GM18508 (cell line): ENCODE data around the gene KRTAP10-1.
"Not testable (repeated sequence)": the region's sequence is repeated elsewhere in the genome, so short reads cannot be mapped to it uniquely, and the experiment has no call there.

Experiments
- ATAC-seq: cut with Tn5 transposase; IDR thresholded peaks from one replicate; pipeline ENCODE4 v1.9.1; 2021; ENCODE audit warnings: moderate number of reproducible peaks; ENCODE audit not compliant: insufficient read depth, unreplicated experiment

KRTAP10-1 gene

DNA sequence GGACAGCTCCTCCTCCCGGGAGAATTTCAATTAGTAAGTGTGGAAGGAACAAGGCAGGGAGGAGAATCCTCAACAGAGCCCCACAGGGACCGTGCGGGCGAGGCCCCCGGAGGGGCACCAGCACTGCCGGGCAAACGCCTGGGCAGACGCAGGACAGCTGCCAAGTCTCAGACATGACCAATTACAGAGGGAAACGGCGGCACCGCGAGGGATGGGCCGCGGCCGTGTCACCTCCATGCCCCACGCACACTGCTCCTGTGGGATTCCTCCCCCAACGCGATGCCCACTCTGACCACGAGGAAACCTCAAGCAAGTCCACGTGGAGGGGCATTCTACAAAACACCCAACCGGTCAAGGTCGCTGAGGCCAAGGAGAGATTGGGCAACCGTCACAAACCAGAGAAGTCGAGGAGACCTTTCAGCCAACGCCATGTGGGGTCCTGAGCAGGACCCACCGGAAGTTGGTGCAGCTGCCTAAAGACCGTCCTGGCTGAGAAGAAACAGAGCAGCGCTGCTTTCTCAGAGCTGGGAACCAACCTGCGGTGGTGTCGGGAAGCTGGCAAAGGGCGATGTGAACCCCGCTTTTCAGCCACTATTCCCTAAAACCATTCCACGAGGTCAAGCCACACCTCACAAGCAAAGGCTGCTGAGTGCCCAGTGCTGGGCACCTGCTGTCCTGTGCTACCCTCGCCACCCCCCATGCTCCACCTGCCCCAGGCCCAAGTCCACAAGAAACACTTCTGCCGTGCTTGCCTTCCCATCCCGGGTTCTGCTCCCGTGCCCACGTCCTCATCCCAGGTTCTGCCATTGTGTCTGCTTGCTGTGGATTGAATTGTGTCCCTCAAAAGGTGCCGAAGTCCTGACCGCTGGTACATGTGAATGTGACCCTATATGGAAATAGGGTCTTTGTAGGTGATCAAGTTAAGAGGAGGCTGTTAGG lies 32.1 kb upstream of the KRTAP10-1 start:
- no peak for ATAC-seq

DNA sequence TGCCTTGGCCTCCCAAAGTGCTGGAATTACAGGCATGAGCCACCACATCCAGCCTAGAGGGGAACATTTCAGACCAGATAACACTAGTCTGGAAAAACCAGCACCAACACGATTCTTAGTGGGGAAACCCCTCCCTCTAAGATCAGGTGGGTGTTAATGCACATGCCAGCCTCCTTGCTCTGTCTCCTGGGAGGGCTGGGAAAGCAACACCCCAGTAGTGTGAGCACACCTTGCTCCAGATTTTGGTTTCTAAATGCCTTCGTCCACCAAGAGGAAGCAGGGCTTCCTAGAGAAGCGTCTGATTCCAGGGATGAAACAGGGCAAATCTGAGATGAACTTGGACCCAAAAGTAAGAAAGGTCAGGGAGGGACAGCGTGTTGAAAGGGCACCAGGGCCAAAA lies 31.3 kb upstream of the KRTAP10-1 start:
- no peak for ATAC-seq

DNA sequence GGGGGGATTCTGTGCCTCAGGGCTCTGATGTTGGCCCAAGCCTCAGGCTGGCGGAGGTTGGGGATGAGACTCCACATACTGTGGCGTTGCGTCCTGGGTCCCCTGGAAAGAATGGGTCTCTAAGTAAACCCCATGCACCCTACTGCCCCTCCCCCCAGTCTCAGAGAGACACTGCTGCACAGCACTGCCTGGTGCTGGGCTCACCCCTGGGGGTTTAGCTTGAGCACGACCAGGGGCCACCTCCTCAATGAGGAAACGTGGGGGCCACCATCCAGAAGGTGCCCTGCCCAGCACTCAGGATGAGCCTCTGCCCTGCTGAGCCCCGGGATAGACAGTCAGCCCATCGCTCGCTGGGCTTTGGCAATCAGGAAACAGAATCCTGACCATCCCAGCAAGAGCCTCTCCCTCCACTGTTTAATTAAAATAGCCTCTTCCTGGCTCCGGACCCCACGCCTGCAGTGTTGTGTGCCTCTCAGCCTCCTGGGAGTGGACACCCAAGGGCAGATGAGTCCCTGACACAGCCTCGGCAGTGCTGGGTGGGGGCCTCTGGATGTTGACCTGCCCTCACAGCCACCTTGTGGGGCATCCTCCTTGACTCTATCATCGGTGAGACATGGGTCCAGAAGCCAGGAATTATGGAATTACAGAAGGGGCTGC lies 30.0 kb upstream of the KRTAP10-1 start:
- no peak for ATAC-seq

DNA sequence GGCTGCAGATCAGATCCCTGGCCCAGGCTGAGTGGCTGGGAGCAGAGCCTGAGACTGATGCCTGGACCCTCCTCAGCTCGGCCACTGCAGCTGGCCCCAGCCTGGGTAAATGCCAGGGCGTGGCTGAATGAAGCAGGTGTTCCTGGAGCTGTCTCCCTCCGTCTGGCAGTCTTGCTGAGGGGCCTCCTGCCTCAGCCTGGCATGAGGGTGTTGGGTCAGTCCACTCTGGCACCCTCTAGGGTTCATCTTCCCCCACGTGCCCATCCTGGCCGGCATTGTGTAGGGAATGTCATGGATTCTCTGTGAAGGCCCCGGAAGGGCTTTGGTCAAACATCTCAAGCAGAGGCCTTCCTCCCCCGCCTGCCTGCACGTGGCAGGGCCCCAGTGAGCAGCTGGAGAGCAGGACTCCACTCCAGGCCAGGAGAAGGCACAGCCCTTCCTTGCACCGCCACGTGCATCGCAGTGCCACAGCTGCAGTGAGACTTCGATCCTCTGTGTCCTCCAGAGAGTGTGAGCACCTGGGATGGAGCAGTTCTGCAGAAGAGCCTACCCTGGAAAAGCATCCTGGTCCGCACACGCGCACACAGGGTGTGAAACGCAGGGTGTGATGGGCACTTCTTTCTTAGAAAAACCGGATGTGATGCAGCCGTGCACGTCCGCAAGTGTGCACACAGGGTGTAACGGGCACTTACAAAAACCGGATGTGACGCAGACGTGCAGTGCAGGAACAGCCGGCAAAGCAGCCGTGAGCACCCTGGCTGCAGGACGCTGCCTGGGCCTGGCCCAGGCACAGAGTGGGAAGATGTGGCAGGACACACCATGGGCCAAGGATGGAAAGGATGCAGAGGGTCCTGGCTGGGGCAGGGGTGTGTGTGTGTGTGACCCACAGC lies 28.9 kb upstream of the KRTAP10-1 start:
- no peak for ATAC-seq

DNA sequence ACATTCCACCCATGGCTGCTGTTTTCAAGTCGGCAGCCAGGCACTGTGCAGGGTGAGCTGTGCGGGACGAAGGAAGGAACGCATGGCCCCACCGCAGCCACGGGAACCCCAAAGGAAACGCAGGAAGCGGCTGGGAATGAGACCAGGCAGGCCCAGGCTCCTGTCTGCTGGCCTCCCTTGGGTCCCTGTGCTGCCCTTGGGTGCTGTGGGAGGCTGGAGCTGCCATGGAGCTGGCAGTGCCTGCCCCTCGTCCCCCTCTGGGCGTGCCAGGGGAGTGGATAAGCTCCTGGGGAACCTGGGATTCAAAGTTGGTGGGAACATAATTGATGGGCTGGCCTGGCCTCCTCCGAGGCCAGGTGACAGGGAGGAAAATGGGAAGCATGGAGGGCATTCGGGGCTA lies 28.3 kb upstream of the KRTAP10-1 start:
- no peak for ATAC-seq

DNA sequence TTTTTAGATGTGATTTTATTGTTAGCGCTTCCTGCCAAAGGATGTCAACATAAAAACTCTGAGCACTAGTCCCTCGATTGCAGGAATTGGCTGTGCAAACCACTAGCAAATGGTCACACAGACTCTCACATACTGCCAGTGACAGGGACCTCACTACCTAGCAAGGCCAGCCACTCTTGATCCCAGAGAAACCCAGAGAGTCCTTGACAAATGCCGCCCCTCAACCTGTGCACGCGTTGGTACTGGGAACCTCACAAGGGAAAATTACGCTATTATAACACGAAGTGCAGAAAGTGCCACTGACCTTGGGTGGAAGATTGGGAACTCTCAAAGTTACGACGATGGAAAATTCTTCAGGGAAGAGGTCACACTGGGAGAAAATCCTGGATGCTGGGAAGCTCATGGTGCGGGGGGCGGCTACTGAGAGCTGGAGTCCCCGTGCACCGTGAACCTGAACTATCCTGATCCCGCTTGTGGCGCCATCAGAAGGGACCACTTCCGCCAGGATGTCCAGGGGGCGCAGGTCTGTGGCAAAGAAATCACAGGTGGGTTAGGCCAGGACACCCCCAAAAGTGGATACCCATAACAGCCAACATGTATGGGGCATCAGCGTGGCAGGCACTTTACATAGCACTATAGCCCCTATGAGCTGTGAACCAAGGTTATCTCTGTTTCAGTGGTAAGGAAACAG lies 27.6 kb upstream of the KRTAP10-1 start:
- ATAC-seq, result no peak

DNA sequence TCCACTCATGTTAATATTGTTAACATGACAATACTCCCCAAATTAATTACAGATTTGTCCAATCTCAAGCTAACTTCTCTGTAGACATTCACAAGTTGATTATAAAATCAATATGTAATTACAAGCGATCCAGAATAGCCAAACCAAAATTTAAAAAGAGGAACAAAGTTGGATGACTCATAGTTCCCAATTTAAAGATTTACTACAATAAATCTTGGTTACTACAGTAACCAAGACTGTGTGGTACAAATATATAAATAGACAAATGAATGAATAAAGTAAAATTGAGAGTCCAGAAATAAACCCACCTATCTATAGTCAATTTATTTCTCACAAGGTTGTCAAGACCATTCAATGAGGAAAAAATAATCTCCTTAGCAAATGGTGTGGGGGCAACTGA lies 26.4 kb upstream of the KRTAP10-1 start:
- ATAC-seq, result no peak

DNA sequence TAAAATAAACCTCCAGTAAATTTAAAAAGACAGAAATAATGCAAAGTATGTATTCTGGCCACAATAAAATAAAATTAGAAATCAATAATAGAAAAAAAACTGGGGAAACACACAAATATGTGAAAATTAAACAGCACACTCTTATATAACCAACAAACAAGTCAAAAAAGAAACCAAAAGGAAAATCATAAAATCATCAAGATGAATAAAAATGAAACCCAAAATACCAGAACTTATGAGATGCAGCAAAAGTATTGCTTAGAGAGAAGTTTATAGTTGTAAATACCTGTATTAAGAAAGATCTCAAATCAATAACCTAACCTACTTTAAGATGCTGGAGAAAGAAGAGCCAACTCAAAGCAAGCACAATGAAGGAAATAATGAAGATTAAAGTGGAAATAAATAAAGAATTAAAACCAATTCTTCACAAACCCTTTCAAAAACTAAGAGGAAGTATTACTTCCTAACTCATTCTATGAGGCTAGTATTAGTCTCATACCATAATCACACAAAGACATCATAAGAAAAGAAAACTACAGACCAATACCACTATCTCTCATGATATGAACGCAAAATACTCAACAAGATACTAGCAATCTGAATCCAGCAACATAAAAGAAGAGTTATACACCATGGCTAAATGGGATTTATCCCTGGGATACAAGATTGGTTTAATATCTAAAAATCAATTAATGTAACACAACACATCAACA lies 25.0 kb upstream of the KRTAP10-1 start:
- no peak for ATAC-seq

DNA sequence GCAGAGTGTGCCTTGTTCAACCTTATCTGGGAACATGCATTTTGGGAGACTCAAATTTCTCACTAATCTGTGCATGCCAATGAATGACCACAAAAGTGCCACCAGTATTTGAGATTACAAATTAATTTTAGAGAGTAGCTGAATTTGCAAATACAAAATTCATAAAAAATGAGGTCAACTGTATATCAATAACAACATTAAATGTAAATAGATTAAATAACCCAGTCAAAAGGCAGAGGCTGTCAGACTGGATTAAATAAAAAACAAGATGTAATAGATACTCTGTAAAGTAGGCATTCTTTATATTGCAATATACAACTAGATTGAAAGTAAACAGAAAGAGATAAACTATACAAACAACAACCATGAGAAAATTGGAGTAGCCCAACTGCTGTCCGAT lies 24.1 kb upstream of the KRTAP10-1 start:
- no peak for ATAC-seq

DNA sequence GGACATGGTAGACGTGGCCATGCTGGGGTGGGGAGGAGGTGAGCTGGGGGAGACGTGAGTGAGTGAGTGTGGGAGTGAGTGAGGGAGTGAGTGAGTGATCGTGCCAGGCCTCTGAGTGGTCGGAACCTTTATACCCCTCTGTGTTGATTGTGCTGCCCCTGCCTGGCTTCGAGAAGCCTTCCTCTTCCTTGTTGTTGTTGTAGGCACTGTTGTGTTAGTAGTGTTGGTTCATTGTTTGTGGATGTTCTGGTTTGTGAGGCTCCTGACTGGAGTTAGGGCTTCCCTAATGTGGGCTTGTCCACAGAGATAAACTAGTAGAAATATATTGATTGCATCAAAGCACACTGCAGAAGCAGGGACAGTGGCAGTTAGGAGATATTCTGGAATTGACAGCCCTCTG lies 18.7 kb upstream of the KRTAP10-1 start, which contains the start of gene KRTAP10-3:
Gene KRTAP10-3 (minus strand): TSS at position 101 of the 400 bp plus-strand sequence. CDS start 80 bp downstream, at position 21.
- no peak for ATAC-seq

DNA sequence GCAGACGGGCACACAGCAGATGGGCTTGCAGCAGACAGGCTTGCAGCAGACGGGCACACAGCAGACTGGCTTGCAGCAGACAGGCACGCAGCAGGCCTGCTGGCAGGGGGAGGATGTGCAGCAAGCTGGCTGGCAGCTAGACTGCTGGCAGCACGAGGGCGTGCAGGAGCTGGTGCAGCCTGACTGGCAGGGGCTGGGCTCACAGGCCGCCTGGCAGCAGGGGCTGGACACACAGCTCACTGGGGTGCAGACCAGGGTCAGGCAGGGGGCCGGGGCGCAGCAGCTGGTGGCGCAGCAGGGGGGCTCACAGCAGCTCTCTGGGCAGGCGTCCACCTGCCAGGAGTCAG lies 18.3 kb upstream of the KRTAP10-1 start:
- ATAC-seq, result not testable (repeated sequence)

DNA sequence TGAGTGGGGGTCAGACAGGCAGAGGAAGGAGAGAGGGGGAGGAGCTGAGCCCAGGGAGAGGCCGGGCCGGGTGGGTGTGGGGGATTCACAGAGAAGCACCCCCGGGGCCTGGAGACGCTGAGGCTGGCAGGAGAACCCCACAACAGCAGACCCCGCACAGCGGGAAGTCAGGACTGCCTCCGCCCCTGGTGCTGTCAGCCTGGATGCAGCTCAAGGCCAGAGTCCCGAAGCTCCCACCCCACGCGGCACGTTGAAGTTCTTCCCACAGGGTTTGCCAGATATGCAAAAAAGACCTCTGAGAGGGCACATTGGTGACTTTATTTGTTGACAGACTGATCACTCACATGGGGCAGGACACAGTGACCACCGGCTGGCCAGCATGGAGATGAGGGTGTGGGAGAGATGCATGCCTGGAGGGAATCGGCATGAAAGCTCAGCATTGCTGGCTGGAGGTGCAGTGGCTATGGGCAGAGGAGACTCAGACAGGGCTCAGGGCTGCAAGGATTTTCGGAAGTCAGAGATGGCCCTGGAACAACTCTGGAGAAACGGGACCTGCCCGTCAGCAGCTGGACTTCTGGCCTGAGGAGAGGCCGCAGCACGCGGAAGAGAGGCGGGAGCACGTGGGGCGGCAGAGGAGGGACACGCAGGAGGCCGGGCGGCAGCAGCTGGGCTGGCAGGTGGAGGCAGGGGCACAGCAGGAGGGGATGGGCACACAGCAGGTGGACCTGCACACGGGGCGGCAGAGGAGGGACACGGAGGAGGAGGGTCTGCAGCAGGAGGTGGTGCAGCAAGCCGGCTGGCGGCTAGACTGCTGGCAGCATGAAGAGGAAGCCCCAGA lies 17.7 kb upstream of the KRTAP10-1 start:
- no peak for ATAC-seq

DNA sequence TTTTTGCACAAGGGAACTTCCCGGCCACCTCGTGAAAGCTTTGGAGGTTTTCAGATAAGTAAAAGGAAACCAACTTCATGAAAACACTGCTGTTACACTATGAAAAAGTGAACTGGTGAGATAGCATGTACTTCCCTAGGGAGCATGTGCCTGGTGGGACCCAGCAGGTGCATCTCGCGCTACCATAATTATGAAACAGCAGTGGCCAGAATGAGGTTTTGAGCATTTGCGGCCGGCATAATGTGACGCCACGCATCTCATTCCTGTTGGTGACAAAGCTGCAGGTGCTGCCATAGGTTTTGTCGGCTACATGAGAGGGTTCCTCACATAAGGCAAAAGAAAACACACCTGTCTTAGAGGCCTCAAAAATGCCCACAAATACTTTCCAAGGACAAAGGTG lies 16.9 kb upstream of the KRTAP10-1 start:
- no peak for ATAC-seq

DNA sequence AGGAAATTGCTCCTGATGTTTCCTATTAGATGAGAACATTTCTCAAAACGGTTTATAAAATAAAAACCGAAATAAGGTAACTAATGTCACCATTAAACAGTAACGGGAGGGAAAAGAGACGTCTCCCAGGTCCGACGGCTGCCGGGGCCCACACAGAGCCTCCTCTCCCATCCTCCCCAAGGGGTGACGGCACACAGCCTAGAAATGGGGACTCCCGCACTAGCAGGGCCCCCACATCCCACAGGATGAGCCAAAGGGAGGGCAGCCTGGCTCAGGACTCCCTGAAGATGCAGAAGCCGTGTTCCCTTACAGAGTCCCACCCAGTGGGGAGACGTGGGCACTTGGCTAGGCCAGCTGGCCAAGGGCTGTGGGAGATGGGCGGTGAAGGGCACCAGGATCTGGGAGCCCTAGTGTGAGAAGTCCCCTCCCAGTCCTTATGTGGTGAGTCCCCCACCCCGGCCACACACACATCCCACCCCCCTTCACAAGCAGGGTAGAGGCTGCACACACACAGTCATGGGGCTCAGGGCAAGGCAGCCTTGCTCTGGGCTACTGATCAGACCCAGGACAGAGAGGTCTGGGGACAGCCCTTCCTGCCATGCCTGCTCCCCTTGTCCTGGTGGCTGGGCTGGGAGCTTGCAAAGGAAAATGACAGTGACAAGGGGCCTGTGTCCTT lies 15.3 kb upstream of the KRTAP10-1 start:
- no peak for ATAC-seq

DNA sequence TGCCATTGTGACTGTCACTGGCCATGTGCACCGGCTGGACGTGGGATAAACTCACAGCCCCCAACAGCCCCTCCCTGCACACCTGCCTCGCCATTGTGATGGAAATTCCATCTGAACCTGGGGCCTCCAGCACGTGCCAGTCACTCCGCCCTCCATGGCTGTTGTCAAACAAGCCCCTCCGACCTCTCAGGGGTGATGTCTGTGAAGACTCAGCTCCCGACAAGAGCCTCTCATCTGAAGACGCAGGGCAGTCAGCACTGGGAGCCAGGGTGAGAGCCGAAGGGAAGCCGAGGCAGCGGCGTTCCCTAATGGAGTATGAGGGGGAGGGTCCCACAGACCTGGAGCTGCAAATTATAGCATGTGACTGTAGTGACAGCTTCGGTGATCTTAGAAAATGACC lies 12.7 kb upstream of the KRTAP10-1 start:
- no peak for ATAC-seq

DNA sequence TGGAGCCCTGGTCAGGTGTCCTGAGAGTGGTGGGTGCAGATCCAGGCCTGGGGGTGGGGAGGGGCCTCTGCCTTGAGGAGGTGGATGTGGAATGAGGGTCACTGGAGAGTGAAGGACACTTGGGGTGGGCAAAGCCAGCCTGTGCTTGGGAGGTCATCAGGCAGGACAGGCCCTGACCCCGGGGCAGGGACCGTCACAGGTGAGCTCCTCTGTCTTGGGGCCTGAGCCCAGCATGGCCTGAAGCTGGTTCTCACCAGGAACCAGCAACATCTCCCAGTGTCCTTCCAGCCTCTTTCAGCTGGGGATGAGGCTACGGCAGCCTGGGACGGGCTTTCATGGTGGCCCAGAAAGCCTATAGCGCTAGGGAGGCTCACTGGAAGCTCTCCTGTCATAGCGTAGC lies 12.1 kb upstream of the KRTAP10-1 start:
- no peak for ATAC-seq

DNA sequence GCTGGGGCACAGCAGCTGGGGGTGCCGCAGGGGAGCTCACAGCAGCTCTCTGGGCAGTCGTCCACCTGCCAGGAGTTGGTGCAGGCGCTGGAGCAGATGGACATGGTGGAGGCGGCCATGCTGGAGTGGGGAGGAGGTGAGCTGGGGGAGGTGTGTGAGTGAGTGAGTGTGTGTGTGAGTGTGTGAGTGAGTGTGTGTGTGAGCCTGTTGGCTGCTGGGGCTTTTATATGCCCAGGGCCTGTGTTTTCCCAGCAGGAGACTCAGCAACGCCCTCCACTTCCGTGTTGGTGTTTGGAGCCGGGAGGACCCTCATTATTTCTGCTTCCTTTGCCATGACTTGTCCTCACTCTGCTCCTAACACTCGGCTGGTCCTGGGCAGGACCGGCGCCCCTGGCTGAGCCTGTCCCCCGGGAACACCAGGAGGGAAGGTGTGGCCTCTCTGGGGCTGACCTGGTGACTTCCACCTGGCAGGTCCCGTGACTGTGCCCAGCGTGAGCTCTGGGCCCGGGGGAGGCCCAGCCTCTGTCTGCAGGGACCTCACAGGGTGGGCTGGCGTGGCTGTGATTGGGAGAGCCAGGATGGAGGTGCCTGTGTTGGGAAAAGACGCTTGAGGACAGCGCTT lies 11.5 kb upstream of the KRTAP10-1 start, which contains the start of gene KRTAP10-2:
Gene KRTAP10-2 (minus strand): TSS at position 166 of the 622 bp plus-strand sequence. CDS start 47 bp downstream, at position 119.
- ATAC-seq, result no peak

DNA sequence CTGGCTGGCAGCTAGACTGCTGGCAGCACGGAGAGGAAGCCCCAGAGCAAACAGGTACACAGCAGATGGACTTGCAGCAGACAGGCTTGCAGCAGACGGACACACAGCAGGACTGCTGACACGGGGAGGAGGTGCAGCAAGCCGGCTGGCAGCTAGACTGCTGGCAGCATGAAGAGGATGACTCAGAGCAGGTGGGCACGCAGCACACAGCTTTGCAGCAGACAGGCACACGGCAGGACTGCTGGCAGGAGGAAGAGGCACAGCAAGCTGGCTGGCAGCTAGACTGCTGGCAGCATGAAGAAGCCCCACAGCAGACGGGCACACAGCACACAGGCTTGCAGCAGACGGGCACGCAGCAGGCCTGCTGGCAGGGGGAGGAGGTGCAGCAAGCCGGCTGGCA lies 10.8 kb upstream of the KRTAP10-1 start:
- ATAC-seq, result no peak
